ENCODE results near the gene ARHGAP26.

- TF ChIP-seq CTCF (IDR thresholded peaks at IDR 0.05; ENCODE audit: poor library complexity, severe bottlenecking): no peak
- TF ChIP-seq SMC3 (conservative IDR thresholded peaks at IDR 0.05; ENCODE audit: poor library complexity): no peak
- TF ChIP-seq RAD21 (conservative IDR thresholded peaks at IDR 0.05): no peak
- no peak for TF ChIP-seq EZH2 (IDR thresholded peaks at IDR 0.05; ENCODE audit: borderline replicate concordance, insufficient read depth, low read length, poor library complexity, severe bottlenecking)
- TF ChIP-seq TAF1 (IDR thresholded peaks at IDR 0.05; ENCODE audit: low read depth): no peak
Observed at GRCh38 chr5:142852416-142853198, 82.4 kb downstream of the ARHGAP26 start.
